WTC11 (cell line): Measurements from ENCODE around the gene FAM114A2.

Experiments used
- ATF3 ChIP-seq: sonication (generic); formaldehyde crosslinking; conservative IDR thresholded peaks from 2 replicates; pipeline ENCODE4 v1.8.1; 2022; ENCODE audit warnings: mild to moderate bottlenecking, missing genetic modification reagents
- E2F4 ChIP-seq: sonication (generic); formaldehyde crosslinking; IDR thresholded peaks from 2 replicates; pipeline ENCODE4 v1.8.1; 2022; ENCODE audit warnings: low read depth, mild to moderate bottlenecking, moderate library complexity, missing genetic modification reagents, borderline replicate concordance
- ESRRA ChIP-seq: sonication (generic); formaldehyde crosslinking; IDR thresholded peaks from 2 replicates; pipeline ENCODE4 v1.8.1; 2022; ENCODE audit warnings: mild to moderate bottlenecking, missing genetic modification reagents, borderline replicate concordance
- FOXJ3 ChIP-seq: sonication (generic); formaldehyde crosslinking; IDR thresholded peaks from 2 replicates; pipeline ENCODE4 v1.9.0; 2021; ENCODE audit warnings: missing genetic modification reagents, mild to moderate bottlenecking, borderline replicate concordance
- JUN ChIP-seq: sonication (generic); formaldehyde crosslinking; IDR thresholded peaks from 2 replicates; pipeline ENCODE4 v1.8.0; 2023; ENCODE audit warnings: mild to moderate bottlenecking, missing genetic modification reagents
- NFYB ChIP-seq: sonication (generic); formaldehyde crosslinking; conservative IDR thresholded peaks from 2 replicates; pipeline ENCODE4 v1.8.0; 2022; ENCODE audit warnings: low read depth, missing genetic modification reagents
- SP1 ChIP-seq: sonication (generic); formaldehyde crosslinking; conservative IDR thresholded peaks from 2 replicates; pipeline ENCODE4 v1.8.1; 2022; ENCODE audit warnings: missing genetic modification reagents
- TCF7 ChIP-seq: sonication (generic); formaldehyde crosslinking; IDR thresholded peaks from 2 replicates; pipeline ENCODE4 v1.8.0; 2022; ENCODE audit warnings: mild to moderate bottlenecking, low read depth, missing genetic modification reagents, moderate library complexity
- TEAD4 ChIP-seq: sonication (generic); formaldehyde crosslinking; IDR thresholded peaks from 2 replicates; pipeline ENCODE4 v1.8.0; 2022; ENCODE audit warnings: mild to moderate bottlenecking, missing genetic modification reagents
- TF ChIP-seq, protein P1 (sequence below): sonication (generic); formaldehyde crosslinking; IDR thresholded peaks from 2 replicates; pipeline ENCODE4 v1.8.1; 2023; ENCODE audit warnings: mild to moderate bottlenecking, missing genetic modification reagents, borderline replicate concordance
- TF ChIP-seq, protein P2 (sequence below): fragments of 200-600 bp; IDR thresholded peaks from 2 replicates; pipeline ENCODE4 v1.8.0; 2022; ENCODE audit warnings: antibody characterized with exemption
- TF ChIP-seq, protein P3 (sequence below): sonication (generic); formaldehyde crosslinking; conservative IDR thresholded peaks from 2 replicates; pipeline ENCODE4 v1.8.1; 2023; ENCODE audit warnings: mild to moderate bottlenecking, low read depth, missing genetic modification reagents, moderate library complexity
- TF ChIP-seq, protein P4 (sequence below): sonication (generic); formaldehyde crosslinking; IDR thresholded peaks from 2 replicates; pipeline ENCODE4 v1.8.1; 2023; ENCODE audit warnings: mild to moderate bottlenecking, missing genetic modification reagents, moderate library complexity
- TF ChIP-seq, protein P5 (sequence below): sonication (generic); formaldehyde crosslinking; IDR thresholded peaks from 2 replicates; pipeline ENCODE4 v1.8.0; 2022; ENCODE audit warnings: mild to moderate bottlenecking, missing genetic modification reagents

DNA sequence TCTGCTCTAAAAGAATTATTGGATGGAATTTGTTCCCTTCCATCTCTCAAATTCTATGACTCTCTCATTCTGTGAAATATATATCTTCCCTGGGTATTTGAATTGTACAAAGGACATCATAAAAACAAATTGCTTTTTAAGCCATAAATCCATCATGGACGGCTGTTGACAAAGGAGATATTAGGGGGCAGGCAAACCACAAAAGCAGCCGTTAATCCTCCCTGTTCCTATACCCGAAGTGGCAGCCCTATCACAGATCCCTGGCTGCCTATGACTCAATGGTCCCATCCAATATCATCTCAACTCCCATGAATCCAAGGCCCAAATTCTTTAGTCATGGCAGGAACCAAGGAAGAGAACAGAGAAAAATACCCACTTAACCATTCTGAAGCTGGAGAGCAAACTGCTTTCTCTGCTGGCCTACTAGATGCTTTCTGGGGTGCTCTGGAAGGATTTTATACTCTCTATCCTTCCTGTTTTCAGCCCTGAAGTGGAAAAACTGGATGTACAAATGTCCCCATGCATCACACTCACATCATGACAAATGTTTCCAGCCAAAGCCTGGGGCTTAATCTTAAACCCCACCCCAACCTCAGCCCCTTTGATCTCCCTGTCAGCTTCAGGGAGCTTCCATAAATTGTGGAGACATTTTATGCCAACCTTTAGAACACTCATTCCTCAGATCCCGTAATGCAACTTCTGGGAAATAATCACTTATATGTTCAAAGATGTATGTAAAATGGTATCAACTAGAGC, 59.5 kb downstream of the FAM114A2 start:
- no peak for TF ChIP-seq ATF3 (CRISPR knock-in tag)
- TF ChIP-seq NFYB: no peak
- TF ChIP-seq E2F4 (CRISPR knock-in tag): no peak
- no peak for TF ChIP-seq JUN
- TF ChIP-seq TCF7 (CRISPR knock-in tag): no peak
- TF ChIP-seq, protein P1, sequence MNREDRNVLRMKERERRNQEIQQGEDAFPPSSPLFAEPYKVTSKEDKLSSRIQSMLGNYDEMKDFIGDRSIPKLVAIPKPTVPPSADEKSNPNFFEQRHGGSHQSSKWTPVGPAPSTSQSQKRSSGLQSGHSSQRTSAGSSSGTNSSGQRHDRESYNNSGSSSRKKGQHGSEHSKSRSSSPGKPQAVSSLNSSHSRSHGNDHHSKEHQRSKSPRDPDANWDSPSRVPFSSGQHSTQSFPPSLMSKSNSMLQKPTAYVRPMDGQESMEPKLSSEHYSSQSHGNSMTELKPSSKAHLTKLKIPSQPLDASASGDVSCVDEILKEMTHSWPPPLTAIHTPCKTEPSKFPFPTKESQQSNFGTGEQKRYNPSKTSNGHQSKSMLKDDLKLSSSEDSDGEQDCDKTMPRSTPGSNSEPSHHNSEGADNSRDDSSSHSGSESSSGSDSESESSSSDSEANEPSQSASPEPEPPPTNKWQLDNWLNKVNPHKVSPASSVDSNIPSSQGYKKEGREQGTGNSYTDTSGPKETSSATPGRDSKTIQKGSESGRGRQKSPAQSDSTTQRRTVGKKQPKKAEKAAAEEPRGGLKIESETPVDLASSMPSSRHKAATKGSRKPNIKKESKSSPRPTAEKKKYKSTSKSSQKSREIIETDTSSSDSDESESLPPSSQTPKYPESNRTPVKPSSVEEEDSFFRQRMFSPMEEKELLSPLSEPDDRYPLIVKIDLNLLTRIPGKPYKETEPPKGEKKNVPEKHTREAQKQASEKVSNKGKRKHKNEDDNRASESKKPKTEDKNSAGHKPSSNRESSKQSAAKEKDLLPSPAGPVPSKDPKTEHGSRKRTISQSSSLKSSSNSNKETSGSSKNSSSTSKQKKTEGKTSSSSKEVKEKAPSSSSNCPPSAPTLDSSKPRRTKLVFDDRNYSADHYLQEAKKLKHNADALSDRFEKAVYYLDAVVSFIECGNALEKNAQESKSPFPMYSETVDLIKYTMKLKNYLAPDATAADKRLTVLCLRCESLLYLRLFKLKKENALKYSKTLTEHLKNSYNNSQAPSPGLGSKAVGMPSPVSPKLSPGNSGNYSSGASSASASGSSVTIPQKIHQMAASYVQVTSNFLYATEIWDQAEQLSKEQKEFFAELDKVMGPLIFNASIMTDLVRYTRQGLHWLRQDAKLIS (CRISPR knock-in tag): no peak
- TF ChIP-seq, protein P2, sequence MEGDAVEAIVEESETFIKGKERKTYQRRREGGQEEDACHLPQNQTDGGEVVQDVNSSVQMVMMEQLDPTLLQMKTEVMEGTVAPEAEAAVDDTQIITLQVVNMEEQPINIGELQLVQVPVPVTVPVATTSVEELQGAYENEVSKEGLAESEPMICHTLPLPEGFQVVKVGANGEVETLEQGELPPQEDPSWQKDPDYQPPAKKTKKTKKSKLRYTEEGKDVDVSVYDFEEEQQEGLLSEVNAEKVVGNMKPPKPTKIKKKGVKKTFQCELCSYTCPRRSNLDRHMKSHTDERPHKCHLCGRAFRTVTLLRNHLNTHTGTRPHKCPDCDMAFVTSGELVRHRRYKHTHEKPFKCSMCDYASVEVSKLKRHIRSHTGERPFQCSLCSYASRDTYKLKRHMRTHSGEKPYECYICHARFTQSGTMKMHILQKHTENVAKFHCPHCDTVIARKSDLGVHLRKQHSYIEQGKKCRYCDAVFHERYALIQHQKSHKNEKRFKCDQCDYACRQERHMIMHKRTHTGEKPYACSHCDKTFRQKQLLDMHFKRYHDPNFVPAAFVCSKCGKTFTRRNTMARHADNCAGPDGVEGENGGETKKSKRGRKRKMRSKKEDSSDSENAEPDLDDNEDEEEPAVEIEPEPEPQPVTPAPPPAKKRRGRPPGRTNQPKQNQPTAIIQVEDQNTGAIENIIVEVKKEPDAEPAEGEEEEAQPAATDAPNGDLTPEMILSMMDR: no peak
- no peak for TF ChIP-seq FOXJ3 (CRISPR knock-in tag)
- no peak for TF ChIP-seq ESRRA (CRISPR knock-in tag)
- TF ChIP-seq, protein P3, sequence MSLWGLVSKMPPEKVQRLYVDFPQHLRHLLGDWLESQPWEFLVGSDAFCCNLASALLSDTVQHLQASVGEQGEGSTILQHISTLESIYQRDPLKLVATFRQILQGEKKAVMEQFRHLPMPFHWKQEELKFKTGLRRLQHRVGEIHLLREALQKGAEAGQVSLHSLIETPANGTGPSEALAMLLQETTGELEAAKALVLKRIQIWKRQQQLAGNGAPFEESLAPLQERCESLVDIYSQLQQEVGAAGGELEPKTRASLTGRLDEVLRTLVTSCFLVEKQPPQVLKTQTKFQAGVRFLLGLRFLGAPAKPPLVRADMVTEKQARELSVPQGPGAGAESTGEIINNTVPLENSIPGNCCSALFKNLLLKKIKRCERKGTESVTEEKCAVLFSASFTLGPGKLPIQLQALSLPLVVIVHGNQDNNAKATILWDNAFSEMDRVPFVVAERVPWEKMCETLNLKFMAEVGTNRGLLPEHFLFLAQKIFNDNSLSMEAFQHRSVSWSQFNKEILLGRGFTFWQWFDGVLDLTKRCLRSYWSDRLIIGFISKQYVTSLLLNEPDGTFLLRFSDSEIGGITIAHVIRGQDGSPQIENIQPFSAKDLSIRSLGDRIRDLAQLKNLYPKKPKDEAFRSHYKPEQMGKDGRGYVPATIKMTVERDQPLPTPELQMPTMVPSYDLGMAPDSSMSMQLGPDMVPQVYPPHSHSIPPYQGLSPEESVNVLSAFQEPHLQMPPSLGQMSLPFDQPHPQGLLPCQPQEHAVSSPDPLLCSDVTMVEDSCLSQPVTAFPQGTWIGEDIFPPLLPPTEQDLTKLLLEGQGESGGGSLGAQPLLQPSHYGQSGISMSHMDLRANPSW (CRISPR knock-in tag): no peak
- no peak for TF ChIP-seq TEAD4 (CRISPR knock-in tag)
- no peak for TF ChIP-seq SP1 (CRISPR knock-in tag)
- TF ChIP-seq, protein P4, sequence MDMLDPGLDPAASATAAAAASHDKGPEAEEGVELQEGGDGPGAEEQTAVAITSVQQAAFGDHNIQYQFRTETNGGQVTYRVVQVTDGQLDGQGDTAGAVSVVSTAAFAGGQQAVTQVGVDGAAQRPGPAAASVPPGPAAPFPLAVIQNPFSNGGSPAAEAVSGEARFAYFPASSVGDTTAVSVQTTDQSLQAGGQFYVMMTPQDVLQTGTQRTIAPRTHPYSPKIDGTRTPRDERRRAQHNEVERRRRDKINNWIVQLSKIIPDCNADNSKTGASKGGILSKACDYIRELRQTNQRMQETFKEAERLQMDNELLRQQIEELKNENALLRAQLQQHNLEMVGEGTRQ (CRISPR knock-in tag): no peak
- TF ChIP-seq, protein P5, sequence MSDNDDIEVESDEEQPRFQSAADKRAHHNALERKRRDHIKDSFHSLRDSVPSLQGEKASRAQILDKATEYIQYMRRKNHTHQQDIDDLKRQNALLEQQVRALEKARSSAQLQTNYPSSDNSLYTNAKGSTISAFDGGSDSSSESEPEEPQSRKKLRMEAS (CRISPR knock-in tag): no peak
